GM21423 (cell line): ENCODE data around the gene UBAC2.
"Not testable (repeated sequence)": the region's sequence is repeated elsewhere in the genome, so short reads cannot be mapped to it uniquely, and the experiment has no call there.

Experiments used
- ATAC-seq: cut with Tn5 transposase; IDR thresholded peaks from one replicate; pipeline ENCODE4 v1.9.1; 2021; ENCODE audit warnings: mild to moderate bottlenecking, moderate library complexity; ENCODE audit not compliant: unreplicated experiment

Gene UBAC2

DNA sequence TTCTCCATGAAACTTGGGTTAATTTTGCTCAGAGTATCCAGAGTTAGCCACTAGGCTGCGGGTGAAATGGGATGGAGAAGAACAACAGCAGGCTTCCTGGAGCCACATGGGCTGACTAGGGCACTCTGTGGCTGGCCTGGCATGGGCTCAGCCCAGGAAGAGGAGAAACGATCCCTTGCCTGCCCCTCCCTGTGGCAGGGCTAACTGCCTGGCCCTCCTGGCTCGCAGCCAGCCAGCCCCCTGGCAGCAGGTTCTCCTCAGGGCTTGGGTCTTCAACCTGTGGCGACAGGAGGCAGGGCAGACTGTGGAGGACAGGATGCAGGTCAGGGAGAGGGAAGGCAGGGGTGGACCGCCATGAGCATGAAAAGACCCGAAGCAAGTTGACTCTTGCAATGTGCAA, 185.3 kb downstream of the UBAC2 start:
- ATAC-seq: no peak

DNA sequence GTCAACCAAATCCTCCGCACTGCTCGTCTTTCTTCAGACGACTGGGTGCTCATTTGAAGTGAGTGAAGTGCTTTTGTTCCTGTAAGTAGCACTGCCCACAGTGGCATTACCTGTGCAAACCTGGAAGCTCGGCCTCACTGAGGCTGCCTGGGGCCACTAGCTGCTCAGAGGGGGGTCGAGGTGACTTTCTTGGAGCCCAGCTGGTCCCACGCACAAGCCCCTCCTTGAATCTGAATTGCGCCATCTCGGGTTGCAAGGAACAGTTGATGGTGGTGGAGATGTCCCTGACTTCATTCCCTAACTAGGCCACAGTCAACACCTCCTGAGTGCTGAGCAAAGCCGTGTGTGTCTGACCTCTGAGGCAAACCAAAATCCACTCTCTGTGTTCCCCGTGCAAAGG, 185.8 kb downstream of the UBAC2 start:
- ATAC-seq: no peak

DNA sequence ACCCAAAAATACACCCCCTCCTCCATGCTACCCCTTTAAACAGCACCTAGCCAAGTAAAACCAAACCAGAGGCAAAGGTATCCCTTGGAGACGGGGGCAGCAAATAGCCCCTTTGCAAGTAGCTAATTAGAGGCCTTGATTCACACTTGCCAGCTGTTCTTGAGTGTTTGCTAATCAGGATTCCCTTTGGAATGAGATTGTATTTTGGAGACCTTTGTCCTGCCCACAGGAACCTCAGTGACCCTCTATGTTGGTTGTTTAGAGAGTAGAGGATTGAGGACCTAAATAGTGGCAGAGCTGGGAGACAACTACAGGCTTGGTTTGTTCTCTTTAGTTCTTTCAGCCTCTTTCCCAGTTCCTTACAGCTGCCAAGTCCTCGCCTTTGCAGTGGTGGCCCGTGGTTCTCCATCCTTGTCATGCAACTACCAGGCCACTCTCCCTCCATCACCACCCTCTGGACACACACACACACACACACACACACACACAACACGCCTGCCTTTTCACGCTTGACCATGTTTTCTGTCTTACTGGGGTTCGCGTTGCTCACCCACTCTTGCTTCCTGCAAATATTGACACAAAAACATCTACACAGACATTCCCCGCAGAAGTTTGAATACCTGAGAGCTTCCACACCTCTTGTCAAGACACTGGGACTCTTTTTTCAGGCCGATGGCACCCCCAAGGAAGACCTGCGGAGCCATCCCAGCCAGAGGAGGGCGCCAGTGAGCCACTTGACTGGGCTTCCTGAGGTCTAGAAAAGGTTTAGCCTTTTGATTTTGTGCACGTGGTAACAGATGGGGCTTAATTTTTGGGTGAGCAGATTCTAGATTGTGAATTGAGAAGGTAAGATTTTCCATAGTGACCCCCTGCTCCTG, 186.5 kb downstream of the UBAC2 start:
- ATAC-seq: peak; percentile 53

DNA sequence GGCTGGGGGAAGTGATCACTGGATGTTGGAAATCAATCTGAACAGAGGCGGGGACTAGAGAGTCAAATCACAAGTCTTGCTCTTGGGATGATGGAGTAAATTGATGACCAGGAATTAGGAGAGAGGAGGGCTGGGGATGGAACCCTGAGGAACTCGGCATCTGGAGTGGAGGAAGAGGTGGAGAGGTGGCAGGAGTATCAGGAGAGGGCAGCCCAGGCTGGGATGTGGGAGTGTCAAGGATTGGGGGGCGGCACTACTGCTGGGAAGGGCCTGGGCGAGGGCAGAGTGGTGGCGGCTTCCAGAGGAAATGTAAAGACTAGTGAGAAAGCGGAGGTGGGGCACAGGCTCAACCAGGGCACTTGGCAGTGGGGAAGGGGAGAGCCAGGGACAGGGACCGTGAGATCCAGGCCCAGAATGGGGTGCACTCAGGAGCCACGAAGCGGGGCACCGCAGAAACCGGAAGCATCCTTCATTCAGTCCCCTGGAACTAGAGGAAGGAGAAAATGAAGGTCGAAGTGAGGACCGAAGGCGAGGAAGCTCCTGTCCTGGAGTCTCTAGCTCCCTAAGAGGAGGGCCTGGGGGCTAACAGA, 187.8 kb downstream of the UBAC2 start:
- no peak for ATAC-seq

DNA sequence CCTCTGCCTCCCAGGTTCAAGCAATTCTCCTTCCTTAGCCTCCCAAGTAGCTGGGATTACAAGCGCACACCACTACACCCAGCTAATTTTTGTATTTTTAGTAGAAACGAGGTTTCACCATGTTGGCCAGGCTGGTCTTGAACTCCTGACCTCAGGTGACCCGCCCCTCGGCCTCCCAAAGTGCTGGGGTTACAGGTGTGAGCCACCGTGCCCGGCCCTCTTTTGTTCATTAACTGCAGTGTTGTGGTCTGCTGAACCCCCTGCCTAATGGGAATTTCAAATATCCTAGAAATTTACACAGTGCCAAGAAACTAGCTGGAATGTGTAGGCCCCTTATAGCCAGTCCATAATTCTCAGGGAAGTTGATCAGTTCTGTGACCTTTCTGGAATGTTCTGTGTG, 188.4 kb downstream of the UBAC2 start:
- not testable (repeated sequence) for ATAC-seq

DNA sequence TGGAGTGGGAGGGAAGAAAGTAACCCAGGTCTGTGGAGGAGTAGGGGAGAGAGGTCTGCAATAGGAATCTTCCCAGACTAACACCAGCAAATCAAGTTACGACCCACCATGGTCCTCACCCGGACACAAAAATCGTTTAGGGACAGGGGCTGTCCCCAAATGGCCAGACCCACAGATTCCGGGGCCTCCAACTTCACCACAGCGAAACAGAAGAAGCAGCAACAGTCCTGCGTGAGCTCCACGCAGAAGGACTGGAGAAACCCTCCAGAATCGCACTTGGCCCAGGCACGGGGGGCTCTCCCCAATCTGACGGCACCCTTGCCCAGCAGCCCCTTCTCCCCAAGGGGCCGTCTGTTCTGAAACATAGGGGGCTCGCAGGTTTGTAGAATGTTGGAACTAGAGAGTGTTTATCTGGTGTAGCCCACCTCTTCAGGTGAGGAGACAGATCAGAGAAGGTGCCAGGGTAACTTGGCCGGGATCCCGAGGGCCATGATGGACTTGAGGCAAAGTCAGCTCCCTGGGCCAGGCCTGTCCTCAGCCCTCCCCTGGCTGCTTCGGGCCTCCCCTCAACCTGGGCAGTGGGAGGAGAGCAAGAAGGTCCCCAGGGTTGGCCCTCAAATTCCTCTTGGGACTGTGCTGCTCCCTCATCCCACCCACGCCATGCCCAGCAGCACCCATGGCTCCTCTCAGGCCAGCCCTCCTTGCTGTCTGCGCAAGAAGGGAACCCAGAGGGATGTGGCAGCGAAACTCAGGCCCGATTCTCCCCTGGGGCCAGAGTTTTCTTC, 189.1 kb downstream of the UBAC2 start:
- ATAC-seq: no peak

DNA sequence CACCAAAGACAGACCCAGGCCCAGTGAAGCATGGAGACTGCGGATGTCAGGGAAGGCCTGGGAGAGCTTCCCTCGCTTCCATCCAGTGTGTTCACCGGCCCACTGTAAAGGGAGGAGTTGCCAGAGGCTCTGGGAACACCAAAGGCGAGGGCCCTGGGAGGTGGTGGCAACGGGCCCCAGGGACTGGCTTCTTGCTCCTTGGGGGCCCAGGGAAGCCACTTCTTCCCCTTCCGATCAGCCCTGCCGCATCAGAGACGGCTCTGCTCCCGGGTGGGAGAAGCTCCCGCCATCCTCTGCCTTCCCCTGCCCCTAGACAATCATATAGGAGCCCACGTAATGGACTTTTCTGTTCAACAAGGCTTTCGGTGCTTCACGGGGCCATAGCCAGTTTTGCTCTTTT, 189.9 kb downstream of the UBAC2 start:
- ATAC-seq: no peak

DNA sequence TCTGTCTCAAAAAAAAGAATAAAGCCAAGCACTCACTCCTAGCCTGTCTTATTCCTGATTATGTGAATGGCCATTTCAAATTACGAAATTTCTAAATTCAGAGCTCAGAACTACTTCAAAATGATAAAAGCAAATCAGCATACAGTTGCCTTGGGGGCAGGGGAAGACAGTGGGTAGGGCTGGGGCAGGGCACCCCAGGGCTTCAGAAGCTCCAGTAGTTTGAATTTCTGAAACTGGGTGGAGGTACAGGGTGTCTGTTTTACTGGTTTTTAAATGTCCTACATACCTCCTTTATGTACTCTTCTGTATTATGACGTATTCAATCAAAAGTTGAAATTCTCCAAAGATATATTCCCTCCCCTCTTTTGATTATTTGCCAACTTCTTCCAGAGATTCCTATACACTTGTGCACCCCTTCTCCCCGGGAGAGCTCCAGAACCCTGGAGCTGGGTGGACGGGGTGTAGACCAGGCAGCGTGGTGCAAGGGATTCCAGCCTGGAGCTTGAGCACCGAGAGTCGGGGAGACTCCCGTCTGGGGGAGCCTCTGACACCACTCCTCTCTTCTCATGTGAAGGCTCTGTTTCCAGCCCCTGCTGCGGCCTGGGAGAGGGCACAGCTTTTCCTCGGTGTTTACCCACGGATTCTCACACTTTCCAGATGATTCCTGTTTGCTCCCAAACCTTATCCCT, 191.3 kb downstream of the UBAC2 start:
- ATAC-seq: no peak

DNA sequence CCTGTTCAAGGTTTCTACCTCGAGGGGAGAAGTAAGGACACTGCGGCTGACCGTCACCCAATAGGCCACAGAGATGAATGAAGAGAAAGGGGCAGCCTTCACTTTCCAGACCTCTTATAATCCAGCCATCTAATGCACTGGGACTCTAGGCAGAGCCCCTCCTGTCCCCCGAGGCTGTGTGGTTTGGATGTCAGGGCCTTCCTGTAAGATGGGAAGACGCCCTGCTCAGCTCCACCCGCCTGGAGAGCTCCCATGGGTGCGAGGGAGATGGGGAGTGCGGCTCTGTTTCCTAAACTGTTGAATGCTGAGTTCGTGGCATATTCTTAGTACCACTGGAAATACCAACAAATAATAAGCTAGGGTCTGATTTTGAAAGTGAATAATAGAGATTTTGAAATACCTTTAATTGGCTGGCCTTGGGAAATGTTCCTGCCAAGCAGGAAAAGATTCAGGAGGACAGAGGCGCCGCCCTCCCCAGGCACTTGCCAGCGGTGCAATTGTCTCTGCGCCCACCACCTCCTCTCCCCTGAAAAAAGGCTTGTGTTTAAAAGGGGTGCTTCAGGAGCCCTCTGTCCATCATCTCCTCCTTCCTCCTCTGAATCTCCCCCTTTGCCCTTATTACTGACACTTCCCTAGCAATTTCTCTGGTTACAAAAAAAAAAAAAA, 191.9 kb downstream of the UBAC2 start:
- no peak for ATAC-seq

DNA sequence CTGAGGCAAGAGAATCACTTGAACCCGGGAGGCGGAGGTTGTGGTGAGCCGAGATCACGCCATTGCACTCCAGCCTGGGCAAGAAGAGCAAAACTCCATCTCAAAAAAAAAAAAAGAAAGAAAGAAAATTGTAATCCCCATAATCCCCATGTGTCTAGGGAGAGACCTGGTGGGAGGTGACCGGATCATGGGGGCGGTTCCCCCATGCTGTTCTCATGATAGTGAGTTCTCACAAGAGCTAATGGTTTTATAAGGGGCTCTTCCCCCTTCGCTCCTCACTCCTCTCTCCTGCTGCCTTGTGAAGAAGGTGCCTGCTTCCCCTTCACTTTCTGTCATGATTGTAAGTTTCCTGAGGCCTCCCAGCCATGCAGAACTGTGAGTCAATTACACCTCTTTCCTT, 192.7 kb downstream of the UBAC2 start:
- ATAC-seq: not testable (repeated sequence)

DNA sequence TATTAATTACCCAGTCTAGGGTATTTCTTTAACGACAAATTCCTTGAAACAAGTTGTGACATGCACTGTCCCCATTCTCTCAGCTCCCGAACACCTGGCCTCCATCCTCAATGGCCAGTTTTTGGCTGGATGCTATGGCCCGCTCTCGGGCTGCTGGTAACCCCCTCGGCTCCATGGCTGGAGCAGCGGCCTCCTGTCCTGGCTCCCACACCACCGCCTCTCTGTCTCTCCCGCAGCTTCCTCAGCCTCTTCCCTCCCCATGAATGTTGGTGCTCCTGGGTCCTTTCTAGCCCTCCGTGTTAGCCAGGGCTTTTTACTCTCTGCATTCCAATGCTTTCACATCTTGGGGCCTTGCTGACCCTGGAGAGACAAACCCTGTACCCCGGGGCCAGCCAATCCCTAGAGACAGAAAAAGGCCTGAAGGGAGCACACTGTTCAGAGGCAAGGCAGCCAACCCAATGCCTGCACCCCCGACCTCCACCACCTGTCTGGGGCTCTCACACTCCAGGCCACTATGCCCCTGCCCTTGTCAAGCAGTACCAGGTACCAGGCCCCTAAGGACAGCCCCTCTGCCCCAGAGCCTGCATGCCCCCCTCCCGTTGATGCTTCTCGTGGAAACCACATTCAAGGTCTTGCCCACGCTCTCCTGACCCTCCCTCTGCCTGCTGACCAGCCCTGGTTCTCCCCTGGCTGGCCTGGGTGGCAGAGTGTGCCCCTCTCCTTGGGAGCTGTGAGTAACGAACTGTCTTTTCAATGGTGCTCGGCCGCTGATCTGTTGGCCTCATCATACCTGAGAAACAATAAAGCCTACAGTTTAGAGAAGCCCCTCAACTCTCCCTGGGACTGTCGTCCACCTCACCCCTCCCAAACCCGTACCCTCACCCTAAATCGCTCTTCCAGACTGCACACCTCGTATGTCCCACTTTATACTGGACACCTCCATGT, 193.4 kb downstream of the UBAC2 start:
- ATAC-seq: no peak

DNA sequence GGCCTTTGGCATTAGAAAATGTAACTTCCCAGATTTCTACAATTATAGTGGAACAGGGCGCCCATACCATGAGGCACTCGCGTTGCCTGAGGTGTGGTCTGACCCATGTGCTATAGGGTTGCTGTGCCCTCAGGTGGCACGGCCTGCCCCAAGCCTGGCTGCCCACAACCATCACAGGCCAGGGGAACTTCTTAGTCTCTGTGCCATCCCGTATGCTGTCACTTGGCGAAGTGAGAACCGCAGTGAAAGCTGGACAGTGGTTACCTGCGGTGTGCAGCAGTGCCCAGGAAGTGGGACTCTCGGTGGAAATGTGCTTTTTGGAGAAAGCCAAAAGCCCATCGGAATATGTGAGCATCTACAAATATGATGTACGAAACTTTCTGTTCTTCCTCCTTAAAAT, 194.8 kb downstream of the UBAC2 start:
- no peak for ATAC-seq

DNA sequence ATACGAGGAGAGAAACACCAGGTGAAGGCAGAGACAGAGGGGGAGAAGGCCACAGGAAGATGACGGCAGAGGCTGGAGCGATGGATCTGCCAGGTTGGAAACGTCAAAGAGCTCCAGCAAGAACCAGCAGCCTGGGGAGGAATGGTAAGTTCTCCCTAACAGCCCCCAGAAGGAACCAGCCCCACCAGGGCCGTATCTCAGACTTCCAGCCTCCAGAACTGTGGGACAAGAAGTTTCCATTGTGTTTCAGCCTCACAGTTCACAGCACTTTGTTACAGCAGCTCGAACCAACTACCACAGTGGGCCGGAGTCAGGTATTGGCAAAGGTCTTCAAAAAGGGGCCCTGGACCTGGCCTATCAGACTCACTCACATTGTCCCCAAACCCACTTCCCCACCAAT, 195.8 kb downstream of the UBAC2 start:
- ATAC-seq: no peak

DNA sequence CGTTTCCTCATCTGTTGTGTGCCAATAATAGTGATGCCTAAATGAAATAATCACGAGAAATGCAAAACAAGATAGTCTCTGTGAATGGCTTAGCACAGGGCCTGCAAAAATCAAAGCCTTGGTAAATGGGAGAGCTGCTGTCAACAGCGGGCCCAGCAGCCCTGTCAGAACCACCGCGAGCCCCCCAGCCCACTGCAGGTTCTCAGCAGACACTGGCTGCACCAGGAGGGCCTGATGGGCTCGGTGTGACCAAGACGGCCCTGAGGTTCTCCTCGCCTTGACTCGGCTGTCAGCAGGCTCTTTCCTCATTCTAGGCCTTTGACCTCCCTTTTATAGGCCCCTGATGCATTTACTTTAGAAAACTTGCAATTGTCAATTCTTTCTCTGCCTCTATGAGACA, 197.4 kb downstream of the UBAC2 start:
- ATAC-seq: no peak

DNA sequence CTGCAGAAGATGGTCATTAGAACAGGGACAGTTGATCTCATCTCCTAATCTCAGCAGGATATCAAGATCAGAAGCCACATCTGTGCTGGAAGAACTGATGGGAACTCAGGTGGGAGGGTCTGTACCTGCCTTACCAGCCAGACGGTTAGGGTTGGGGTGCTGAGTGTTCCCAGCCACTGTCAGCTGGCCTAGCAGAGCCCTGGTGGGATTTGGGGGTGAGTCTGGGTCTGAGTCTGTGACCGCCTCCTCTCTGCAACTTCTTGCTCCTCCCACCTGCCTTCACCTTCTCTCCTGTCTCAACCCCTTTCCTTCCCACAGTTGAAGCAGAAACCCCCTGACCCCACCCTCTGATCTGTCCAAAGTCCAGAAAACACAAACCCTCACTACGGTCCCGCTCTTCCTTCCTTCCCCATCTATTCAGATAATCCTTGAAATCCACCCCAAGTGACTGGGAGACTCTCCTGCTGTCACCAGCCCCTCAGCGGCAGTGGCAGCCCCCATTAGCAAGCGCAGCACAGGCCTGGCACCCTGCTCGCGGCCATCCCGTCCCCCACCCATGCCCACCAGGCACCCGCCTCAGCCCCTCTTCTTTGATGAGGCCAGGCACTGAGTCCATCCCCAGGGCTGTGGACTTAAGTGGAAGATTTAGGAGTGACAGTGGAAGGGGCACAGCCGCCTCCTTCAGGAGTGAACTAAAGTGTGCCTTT, 198.4 kb downstream of the UBAC2 start:
- no peak for ATAC-seq

DNA sequence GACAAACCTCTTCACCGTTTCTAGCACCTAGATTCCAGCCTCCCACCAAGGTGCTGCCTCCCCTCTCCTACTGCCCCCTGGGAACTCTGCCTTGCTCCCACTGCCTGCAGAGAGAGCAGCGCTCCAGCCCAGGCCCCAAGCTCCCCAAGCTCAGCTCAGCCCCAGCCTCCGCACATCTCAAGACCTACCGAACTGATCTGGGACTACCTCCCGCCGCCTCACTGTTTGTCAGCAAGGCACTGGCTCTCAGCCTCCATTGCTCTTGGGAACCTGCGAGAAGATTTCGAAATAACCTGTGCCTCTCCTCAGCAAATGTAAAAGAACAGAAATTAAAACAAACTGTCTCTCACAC, 198.9 kb downstream of the UBAC2 start:
- ATAC-seq: no peak

DNA sequence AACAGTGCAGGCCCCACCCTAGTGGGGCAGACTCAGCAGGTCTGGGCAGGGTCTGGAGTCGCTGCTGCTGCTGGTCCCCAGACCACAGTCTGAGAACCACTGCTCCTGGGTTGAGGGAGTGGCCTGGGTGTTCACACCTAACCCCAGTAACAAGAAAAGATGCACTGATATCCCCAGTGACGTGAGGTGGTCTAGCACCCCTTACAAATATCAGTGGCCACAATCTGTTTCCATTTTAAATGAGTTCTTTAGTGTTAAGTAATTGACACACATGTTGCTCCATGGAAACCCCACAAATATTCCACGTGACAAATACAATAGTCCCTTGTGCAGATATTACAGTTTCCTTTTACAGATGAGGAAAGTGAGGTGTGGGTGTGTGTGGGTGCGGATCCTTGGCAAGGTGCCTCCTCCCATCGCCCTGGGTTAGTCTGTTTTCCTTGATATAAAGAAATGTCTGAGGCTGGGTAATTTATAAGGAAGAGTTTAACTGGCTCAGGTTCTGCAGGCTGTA, 202.9 kb downstream of the UBAC2 start:
- no peak for ATAC-seq

DNA sequence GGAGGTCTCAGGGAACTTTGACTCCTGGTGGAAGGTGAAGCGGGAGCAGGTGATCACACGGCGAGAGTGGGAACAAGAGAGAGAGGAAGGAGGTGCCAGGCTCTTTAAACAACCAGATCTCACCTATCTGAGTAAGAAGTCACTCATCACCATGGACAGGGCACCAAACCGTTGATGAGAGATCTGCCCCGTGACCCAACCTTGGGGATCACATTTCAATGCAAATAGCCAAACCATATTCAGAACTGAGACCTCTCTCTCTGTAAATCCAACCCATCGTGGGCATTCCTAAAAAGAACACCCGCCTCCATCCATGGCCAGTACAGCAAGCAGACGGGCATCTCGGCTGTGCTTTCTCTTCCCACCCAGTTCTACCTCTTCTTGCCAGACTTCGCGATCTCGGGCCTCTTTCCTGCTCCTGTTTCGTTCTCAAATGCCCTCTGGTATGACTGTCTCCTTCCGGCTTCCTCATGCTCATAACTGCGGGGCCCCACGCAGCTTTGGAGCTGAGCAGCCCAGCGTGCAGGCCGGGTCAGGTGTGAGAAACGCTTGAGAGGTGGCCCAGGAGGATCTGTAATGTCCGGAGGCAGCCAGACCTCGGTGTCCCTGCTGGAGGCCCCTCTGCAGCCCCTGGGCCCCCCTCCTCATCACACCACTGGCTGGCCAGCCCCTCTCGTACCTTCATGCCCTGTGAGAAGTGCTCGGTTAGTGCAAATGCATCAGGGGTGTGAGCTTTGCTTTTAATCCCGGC, 203.5 kb downstream of the UBAC2 start:
- ATAC-seq: no peak
